HL-60 (cell line): ENCODE results near the gene GRB10.

Experiments
- GABPA ChIP-seq: IDR thresholded peaks from 2 replicates; pipeline ENCODE4 v1.6.1; 2012; ENCODE audit warnings: low read depth
- POLR2AphosphoS5 ChIP-seq: IDR thresholded peaks from 2 replicates; pipeline ENCODE4 v1.6.1; 2012; ENCODE audit warnings: low read depth
- TF ChIP-seq, protein P1 (sequence below): IDR thresholded peaks from one replicate; pipeline ENCODE4 v1.5.1; 2011; ENCODE audit warnings: low read length, control low read depth, inconsistent platforms; ENCODE audit not compliant: insufficient read depth
- TF ChIP-seq, protein P2 (sequence below): IDR thresholded peaks from 2 replicates; pipeline ENCODE4 v1.6.1; 2012; ENCODE audit warnings: low read depth; ENCODE audit not compliant: insufficient replicate concordance

DNA sequence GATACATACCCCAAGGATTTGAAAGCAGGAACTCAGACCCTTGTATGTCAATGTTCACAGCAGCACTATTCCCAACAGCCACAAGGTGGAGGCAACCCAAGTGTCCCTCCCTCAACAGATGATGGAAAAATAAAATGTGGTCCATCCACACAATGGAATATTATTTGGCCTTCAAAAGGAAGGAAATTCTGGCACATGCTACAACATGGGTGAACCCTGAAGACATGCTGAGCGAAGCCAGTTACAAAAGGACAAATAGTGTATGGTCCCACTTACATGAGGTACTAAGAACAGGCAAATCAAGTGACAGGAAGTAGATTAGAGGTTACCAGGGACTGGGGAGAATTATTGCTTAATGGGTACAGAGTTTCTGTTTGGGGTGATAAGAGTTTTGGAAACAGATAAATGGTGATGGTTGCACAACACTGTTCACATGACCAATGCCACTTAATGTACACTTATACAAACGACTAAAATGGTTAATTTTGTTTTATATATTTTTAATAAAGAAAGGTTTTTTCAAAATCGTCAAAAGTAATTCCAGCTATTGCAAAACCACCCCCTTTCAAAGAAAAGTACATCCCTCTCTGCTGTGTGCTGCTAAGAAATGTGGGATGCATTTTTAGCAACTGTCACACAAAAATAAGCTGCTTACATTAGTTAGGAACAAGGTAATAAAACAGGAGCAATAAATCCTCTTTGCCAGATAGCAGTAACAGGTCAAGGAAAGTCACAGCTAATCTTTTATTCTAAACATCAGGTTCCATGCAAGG is 85.7 kb downstream of the GRB10 start:
- TF ChIP-seq, protein P1, sequence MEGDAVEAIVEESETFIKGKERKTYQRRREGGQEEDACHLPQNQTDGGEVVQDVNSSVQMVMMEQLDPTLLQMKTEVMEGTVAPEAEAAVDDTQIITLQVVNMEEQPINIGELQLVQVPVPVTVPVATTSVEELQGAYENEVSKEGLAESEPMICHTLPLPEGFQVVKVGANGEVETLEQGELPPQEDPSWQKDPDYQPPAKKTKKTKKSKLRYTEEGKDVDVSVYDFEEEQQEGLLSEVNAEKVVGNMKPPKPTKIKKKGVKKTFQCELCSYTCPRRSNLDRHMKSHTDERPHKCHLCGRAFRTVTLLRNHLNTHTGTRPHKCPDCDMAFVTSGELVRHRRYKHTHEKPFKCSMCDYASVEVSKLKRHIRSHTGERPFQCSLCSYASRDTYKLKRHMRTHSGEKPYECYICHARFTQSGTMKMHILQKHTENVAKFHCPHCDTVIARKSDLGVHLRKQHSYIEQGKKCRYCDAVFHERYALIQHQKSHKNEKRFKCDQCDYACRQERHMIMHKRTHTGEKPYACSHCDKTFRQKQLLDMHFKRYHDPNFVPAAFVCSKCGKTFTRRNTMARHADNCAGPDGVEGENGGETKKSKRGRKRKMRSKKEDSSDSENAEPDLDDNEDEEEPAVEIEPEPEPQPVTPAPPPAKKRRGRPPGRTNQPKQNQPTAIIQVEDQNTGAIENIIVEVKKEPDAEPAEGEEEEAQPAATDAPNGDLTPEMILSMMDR: peak; percentile 26
- TF ChIP-seq, protein P2, sequence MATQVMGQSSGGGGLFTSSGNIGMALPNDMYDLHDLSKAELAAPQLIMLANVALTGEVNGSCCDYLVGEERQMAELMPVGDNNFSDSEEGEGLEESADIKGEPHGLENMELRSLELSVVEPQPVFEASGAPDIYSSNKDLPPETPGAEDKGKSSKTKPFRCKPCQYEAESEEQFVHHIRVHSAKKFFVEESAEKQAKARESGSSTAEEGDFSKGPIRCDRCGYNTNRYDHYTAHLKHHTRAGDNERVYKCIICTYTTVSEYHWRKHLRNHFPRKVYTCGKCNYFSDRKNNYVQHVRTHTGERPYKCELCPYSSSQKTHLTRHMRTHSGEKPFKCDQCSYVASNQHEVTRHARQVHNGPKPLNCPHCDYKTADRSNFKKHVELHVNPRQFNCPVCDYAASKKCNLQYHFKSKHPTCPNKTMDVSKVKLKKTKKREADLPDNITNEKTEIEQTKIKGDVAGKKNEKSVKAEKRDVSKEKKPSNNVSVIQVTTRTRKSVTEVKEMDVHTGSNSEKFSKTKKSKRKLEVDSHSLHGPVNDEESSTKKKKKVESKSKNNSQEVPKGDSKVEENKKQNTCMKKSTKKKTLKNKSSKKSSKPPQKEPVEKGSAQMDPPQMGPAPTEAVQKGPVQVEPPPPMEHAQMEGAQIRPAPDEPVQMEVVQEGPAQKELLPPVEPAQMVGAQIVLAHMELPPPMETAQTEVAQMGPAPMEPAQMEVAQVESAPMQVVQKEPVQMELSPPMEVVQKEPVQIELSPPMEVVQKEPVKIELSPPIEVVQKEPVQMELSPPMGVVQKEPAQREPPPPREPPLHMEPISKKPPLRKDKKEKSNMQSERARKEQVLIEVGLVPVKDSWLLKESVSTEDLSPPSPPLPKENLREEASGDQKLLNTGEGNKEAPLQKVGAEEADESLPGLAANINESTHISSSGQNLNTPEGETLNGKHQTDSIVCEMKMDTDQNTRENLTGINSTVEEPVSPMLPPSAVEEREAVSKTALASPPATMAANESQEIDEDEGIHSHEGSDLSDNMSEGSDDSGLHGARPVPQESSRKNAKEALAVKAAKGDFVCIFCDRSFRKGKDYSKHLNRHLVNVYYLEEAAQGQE: no peak
- TF ChIP-seq GABPA (no peak), POLR2AphosphoS5 (0 out of 2 replicates have a peak, but pooled peaks have one; percentile 25)
